HepG2 (cell line): ENCODE measurements around the gene THRSP. TPM values are rescaled to one million over a fixed set of nuclear protein-coding genes. Genes with fewer than 3 reads are reported as not detected.
A peak's percentile ranks its signal among the peaks of the same experiment; 100 is the strongest.

Source experiments
- ATF1 ChIP-seq: IDR thresholded peaks from 2 replicates; pipeline ENCODE4 v1.6.1; 2016; ENCODE audit warnings: mild to moderate bottlenecking, control low read depth
- HOXA7 ChIP-seq: sonication (generic); formaldehyde crosslinking; IDR thresholded peaks from 2 replicates; pipeline ENCODE4 v1.8.1; 2022; ENCODE audit warnings: mild to moderate bottlenecking, missing genetic modification reagents, moderate library complexity
- MBD4 ChIP-seq: IDR thresholded peaks from 2 replicates; pipeline ENCODE4 v1.6.1; 2012; ENCODE audit warnings: low read length, inconsistent platforms, borderline replicate concordance
- MIER3 ChIP-seq: IDR thresholded peaks from 2 replicates; pipeline ENCODE4 v1.6.1; 2016; ENCODE audit warnings: missing compliant biosample characterization, borderline replicate concordance
- PTBP1 ChIP-seq: fragments of 200-400 bp; formaldehyde crosslinking; IDR thresholded peaks from 2 replicates; pipeline ENCODE4 v1.6.1; 2018; ENCODE audit warnings: low read length, low read depth; ENCODE audit not compliant: poor library complexity, severe bottlenecking
- RFXANK ChIP-seq: IDR thresholded peaks from 2 replicates; pipeline ENCODE4 v1.6.1; 2016
- ZKSCAN8 ChIP-seq: IDR thresholded peaks from 2 replicates; pipeline ENCODE4 v1.6.1; 2016; ENCODE audit warnings: borderline replicate concordance, missing genetic modification reagents, missing compliant biosample characterization
- ZNF207 ChIP-seq: fragments of 450-650 bp; IDR thresholded peaks from 2 replicates; pipeline ENCODE4 v1.6.1; 2016; ENCODE audit warnings: antibody characterized with exemption, borderline replicate concordance
- ZNF331 ChIP-seq: sonication (generic); formaldehyde crosslinking; IDR thresholded peaks from 2 replicates; pipeline ENCODE4 v1.4.0; 2020; ENCODE audit warnings: missing genetic modification reagents
- ZNF460 ChIP-seq: sonication (generic); formaldehyde crosslinking; IDR thresholded peaks from 2 replicates; pipeline ENCODE4 v1.5.1; 2020; ENCODE audit warnings: missing genetic modification reagents, mild to moderate bottlenecking, borderline replicate concordance
- ZNF501 ChIP-seq: sonication (generic); formaldehyde crosslinking; IDR thresholded peaks from 2 replicates; pipeline ENCODE4 v1.5.1; 2020; ENCODE audit warnings: mild to moderate bottlenecking, moderate library complexity, missing genetic modification reagents
- ZNF720 ChIP-seq: sonication (generic); formaldehyde crosslinking; IDR thresholded peaks from 2 replicates; pipeline ENCODE4 v1.4.0; 2020; ENCODE audit warnings: missing genetic modification reagents
- ZNF83 ChIP-seq: sonication (generic); formaldehyde crosslinking; IDR thresholded peaks from 2 replicates; pipeline ENCODE4 v1.4.0; 2020; ENCODE audit warnings: missing genetic modification reagents, mild to moderate bottlenecking, borderline replicate concordance
- ZNF841 ChIP-seq: sonication (generic); formaldehyde crosslinking; IDR thresholded peaks from 2 replicates; pipeline ENCODE4 v1.8.1; 2023; ENCODE audit warnings: missing genetic modification reagents, borderline replicate concordance
- polyA plus RNA-seq, 8 experiments: library from polyadenylated mRNA; depleted of rRNA in 3 of 8; stranded (reverse) in 7 of 8; unstranded in 1 of 8; fragments of >200 nt; fragmentation: Illumina TruSeq in 4 of 8; extraction: Trizol in 4 of 8; gene quantifications; 2 replicates each; pipeline versions ENCODE4 v1.2.1 to v1.2.3, GENCODE V29; 2011 to 2016; ENCODE audit warnings: low read depth in 4 of 8, missing spikeins in 1 of 8, mixed read lengths in 1 of 8; ENCODE audit not compliant: insufficient read depth in 1 of 8
- total RNA-seq, 5 experiments: library from RNA; depleted of rRNA; stranded (reverse); fragments of >200 nt; fragmentation: Illumina TruSeq; extraction: Trizol; gene quantifications; 2 replicates each; pipeline ENCODE4 v1.2.3, GENCODE V29; 2016; ENCODE audit warnings: low read depth in 1 of 5
- TF ChIP-seq, protein P1 (sequence below): sonication (generic); formaldehyde crosslinking; IDR thresholded peaks from 2 replicates; pipeline ENCODE4 v1.4.0; 2020; ENCODE audit warnings: missing genetic modification reagents, borderline replicate concordance
- TF ChIP-seq, protein P2 (sequence below): sonication (generic); formaldehyde crosslinking; IDR thresholded peaks from 2 replicates; pipeline ENCODE4 v1.9.0; 2021; ENCODE audit warnings: missing genetic modification reagents, borderline replicate concordance
- TF ChIP-seq, protein P3 (sequence below): sonication (generic); formaldehyde crosslinking; IDR thresholded peaks from 2 replicates; pipeline ENCODE4; 2020; ENCODE audit warnings: missing genetic modification reagents, mild to moderate bottlenecking, borderline replicate concordance

The THRSP gene
- total and polyA plus RNA-seq, 2 of the 13 experiments (the other 11 are each of a cell fraction or from before 2014, with no cell fraction given): 0.13 to 0.58 TPM

DNA sequence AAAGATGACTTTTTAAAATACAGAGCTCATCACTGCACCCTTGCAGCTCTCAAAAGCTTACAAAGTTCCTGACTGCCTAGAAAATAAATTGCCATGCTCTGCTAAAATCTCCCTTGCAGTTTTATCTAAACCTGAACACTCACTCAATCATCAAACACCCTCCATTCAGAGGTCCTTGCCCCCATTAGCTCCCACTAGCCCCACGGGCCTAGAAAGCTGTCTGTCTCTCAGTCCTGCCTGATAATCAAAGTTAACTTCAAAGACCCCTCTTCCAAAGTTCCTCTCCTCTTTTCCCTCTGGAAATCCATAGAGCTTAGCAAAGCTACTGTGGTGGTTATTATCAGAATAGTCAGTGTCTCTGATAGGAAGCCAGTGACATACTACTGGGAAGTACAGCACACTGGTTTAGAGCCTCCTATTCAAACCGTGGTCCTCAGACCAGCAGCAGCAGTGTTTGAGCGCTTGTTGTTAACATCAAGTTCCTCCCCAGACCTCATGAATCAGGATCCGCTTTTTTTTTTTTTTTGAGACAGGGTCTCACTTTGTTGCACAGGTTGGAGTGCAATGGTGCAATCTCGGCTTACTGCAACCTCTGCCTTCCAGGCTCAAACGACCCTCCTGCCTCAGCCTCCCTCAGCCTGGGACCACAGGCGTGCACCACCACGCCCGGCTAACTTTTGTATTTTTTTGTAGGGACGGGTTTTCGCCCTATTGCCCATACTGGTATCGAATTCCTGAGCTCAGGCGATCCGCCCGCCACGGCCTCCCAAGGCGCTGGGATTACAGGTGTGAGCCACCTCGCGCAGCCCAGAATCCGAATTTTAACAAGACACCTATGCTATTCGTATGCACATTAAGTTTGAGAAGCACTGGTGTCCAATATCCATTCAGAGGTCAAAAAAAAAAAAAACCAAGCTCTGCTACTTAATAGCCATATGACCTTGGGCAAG lies 14.8 kb downstream of the THRSP start (continued):
- TF ChIP-seq, protein P1, sequence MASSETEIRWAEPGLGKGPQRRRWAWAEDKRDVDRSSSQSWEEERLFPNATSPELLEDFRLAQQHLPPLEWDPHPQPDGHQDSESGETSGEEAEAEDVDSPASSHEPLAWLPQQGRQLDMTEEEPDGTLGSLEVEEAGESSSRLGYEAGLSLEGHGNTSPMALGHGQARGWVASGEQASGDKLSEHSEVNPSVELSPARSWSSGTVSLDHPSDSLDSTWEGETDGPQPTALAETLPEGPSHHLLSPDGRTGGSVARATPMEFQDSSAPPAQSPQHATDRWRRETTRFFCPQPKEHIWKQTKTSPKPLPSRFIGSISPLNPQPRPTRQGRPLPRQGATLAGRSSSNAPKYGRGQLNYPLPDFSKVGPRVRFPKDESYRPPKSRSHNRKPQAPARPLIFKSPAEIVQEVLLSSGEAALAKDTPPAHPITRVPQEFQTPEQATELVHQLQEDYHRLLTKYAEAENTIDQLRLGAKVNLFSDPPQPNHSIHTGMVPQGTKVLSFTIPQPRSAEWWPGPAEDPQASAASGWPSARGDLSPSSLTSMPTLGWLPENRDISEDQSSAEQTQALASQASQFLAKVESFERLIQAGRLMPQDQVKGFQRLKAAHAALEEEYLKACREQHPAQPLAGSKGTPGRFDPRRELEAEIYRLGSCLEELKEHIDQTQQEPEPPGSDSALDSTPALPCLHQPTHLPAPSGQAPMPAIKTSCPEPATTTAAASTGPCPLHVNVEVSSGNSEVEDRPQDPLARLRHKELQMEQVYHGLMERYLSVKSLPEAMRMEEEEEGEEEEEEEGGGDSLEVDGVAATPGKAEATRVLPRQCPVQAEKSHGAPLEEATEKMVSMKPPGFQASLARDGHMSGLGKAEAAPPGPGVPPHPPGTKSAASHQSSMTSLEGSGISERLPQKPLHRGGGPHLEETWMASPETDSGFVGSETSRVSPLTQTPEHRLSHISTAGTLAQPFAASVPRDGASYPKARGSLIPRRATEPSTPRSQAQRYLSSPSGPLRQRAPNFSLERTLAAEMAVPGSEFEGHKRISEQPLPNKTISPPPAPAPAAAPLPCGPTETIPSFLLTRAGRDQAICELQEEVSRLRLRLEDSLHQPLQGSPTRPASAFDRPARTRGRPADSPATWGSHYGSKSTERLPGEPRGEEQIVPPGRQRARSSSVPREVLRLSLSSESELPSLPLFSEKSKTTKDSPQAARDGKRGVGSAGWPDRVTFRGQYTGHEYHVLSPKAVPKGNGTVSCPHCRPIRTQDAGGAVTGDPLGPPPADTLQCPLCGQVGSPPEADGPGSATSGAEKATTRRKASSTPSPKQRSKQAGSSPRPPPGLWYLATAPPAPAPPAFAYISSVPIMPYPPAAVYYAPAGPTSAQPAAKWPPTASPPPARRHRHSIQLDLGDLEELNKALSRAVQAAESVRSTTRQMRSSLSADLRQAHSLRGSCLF (CRISPR knock-in tag): no peak
- TF ChIP-seq MIER3 (CRISPR knock-in tag): no peak
- TF ChIP-seq ZNF83 (CRISPR knock-in tag): no peak
- TF ChIP-seq, protein P2, sequence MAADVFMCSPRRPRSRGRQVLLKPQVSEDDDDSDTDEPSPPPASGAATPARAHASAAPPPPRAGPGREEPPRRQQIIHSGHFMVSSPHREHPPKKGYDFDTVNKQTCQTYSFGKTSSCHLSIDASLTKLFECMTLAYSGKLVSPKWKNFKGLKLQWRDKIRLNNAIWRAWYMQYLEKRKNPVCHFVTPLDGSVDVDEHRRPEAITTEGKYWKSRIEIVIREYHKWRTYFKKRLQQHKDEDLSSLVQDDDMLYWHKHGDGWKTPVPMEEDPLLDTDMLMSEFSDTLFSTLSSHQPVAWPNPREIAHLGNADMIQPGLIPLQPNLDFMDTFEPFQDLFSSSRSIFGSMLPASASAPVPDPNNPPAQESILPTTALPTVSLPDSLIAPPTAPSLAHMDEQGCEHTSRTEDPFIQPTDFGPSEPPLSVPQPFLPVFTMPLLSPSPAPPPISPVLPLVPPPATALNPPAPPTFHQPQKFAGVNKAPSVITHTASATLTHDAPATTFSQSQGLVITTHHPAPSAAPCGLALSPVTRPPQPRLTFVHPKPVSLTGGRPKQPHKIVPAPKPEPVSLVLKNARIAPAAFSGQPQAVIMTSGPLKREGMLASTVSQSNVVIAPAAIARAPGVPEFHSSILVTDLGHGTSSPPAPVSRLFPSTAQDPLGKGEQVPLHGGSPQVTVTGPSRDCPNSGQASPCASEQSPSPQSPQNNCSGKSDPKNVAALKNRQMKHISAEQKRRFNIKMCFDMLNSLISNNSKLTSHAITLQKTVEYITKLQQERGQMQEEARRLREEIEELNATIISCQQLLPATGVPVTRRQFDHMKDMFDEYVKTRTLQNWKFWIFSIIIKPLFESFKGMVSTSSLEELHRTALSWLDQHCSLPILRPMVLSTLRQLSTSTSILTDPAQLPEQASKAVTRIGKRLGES (CRISPR knock-in tag): no peak
- TF ChIP-seq ZKSCAN8 (CRISPR knock-in tag): peak; percentile 55; the same call in 1 of the 2 replicates
- TF ChIP-seq ZNF460: peak; percentile 41; the same call in 1 of the 2 replicates
- no peak for TF ChIP-seq ZNF207
- TF ChIP-seq ATF1 (CRISPR knock-in tag): no peak
- 0 out of 2 replicates have a peak, but pooled peaks have one; percentile 3 for TF ChIP-seq MBD4
- TF ChIP-seq ZNF501 (CRISPR knock-in tag): no peak
- TF ChIP-seq HOXA7 (CRISPR knock-in tag): no peak
- no peak for TF ChIP-seq PTBP1
- TF ChIP-seq RFXANK (CRISPR knock-in tag): no peak
- TF ChIP-seq ZNF331 (CRISPR knock-in tag): no peak
- no peak for TF ChIP-seq ZNF720 (CRISPR knock-in tag)
- TF ChIP-seq, protein P3, sequence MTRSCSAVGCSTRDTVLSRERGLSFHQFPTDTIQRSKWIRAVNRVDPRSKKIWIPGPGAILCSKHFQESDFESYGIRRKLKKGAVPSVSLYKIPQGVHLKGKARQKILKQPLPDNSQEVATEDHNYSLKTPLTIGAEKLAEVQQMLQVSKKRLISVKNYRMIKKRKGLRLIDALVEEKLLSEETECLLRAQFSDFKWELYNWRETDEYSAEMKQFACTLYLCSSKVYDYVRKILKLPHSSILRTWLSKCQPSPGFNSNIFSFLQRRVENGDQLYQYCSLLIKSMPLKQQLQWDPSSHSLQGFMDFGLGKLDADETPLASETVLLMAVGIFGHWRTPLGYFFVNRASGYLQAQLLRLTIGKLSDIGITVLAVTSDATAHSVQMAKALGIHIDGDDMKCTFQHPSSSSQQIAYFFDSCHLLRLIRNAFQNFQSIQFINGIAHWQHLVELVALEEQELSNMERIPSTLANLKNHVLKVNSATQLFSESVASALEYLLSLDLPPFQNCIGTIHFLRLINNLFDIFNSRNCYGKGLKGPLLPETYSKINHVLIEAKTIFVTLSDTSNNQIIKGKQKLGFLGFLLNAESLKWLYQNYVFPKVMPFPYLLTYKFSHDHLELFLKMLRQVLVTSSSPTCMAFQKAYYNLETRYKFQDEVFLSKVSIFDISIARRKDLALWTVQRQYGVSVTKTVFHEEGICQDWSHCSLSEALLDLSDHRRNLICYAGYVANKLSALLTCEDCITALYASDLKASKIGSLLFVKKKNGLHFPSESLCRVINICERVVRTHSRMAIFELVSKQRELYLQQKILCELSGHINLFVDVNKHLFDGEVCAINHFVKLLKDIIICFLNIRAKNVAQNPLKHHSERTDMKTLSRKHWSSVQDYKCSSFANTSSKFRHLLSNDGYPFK (CRISPR knock-in tag): no peak
- TF ChIP-seq ZNF841: no peak
